ENCODE data around the gene ELL2. TPM values are rescaled to one million over a fixed set of nuclear protein-coding genes. Genes with fewer than 3 reads are reported as not detected.
"Not testable (repeated sequence)": the region's sequence is repeated elsewhere in the genome, so short reads cannot be mapped to it uniquely, and the experiment has no call there.

The ELL2 gene
- total RNA-seq, 2 donors from 2014 or later = 39.1 to 77.7 TPM

DNA sequence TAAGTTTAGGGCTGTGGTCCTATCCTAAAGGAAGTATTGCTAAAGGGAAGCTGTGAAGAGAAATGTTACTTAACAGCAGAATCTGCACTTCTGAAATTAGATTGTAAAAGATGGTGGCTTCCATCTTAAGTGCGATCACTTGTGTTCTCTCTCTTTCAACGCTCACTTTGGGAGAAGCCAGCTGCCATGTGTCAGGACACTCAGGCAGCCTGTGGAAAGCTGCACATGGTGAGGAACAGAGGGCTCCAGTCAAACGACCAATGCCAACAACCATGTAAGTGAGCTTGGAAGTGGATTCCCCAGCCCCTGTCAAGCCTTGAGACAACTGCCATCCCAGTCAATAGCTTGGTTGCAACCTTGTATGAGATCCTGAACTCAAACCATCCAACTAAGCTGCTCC lies 87.4 kb downstream of the ELL2 start:
- ATAC-seq = no peak
- intact Hi-C loops (cut with DNase I) = no loop called here

GRCh38 chr5:95873351-95873750 lies 88.3 kb downstream of the ELL2 start:
- DNase-seq = no peak
- no peak for ATAC-seq
- intact Hi-C loops (cut with DNase I) = no loop called here

More for the DNA sequence above, 87.4 kb downstream of the ELL2 start:
- DNase-seq = no peak

DNA sequence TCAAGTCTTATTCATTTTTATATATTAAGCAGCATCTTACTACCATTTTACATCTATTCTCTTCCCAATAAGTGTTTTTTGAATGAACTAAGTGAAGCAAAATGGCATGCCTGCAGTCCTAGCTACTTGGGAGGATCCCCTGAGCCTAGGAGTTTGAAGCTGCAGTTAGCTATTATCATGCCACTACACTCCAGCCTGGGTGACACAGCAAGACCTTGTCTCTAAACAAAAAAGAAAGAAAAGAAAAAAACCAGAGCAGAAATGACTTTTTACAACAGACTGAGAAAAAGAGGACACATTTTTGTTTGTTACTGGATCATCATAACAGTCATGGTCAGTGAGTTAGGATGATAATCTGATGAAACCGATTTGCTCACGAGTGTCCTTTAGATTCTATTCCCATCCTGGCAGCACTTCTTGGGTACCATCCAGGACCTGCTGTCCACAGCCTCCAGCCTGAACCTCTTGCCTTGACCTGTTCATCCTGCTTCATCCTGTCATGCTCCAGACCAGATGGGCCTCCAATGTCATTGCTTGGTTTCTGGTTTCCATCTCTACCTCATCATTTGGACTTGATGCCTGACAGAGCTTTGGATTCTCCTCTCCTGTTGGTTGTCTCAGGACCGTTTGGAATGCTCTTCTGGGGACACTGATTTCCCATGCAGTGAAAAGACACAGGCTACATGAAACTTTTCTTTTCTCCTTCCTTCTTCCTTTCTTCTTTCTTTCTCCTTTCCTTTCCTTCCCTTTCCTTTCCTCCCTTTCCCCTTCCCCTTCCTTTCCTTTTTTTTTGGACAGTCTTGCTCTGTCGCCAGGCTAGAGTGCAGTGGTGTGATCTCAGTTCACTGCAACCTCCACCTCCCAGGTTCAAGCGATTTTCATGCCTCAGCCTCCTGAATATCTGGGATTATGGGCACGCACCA lies 89.0 kb downstream of the ELL2 start:
- ATAC-seq = peak; percentile 22 to 42
- intact Hi-C loops (cut with DNase I) = no loop called here
- DNase-seq = no peak

DNA sequence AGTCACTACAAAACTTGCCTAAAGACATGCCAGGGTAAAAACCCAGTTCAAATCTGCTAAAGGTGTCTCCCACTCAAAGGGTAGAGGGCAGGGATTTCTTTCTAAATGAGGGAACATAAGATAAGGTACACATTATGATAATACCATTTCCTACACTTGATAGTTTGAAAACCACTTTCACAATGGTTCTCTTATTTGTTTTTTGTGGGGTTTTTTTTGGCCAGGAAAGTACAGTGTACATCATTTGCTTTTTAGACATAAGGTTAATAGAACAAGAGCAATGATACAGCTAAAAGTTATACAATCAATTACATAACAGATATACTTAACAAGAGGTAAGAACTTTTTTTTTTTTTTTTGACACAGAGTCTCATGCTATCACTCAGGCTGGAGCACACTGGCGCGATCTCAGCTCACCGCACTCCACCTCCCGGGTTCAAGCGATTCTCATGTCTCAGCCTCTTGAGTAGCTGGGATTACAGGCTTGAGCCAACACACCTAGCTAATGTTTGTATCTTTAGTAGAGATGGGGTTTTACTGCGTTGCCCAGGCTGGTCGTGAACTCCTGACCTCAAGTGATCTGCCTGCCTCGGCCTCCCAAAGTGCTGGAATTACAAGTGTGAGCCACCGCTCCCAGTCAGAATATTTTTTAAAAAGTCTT lies 90.4 kb downstream of the ELL2 start:
- intact Hi-C loops (cut with DNase I) = no loop called here
- ATAC-seq = no peak

DNA sequence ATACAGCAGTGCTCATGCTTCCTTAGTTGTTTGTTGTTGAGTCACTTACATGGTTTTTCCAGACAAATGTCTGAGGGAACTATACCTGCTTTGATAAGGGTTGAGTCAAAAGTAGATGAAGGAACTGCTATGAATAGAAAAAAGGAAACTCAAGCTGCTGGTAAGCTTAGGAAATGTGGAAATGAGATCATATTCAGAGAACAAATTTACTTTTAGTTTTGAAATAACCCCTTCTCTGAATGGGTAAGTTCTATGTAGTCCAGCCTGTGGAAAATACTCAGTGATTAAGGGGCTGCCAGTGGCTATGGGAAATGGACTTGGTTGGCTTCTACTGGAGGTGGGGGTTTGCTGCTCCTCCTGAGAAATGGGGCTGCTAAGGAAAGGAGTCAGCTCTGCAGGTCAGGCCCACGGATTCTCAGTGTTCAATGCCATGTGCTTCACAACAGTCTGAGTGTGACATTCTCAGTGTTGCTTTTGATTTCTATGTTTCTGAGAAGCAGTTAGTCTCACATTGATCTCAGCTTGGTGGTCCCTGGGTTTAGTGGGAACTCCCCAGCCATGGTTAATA lies 91.5 kb downstream of the ELL2 start:
- intact Hi-C loops (cut with DNase I) = no loop called here
- DNase-seq = no peak
- peak; percentile 3 to 70 for ATAC-seq

More for the DNA sequence above, 90.4 kb downstream of the ELL2 start:
- DNase-seq = no peak

- ATAC-seq, DNase-seq: not testable (repeated sequence)
- intact Hi-C loops (cut with DNase I) = loop anchor here in 1 of 2 donors (10.0 kb wide), 1 partner anchor 735 kb away; no protein-coding TSS in a partner anchor
These were observed 92.3 kb downstream of the ELL2 start for GRCh38 chr5:95869173-95869855.

GRCh38 chr5:95868136-95868535 lies 93.5 kb downstream of the ELL2 start:
- intact Hi-C loops (cut with DNase I) = loop anchor here in 1 of 2 donors (10.0 kb wide), 1 partner anchor 737 kb away; no protein-coding TSS in a partner anchor
- ATAC-seq (no peak), DNase-seq (no peak)

GRCh38 chr5:95866435-95867040 lies 95.1 kb downstream of the ELL2 start:
- DNase-seq (no peak), ATAC-seq (no peak)
- intact Hi-C loops (cut with DNase I) = loop anchor here in 1 of 2 donors (10.0 kb wide), 1 partner anchor 738 kb away; no protein-coding TSS in a partner anchor

DNA sequence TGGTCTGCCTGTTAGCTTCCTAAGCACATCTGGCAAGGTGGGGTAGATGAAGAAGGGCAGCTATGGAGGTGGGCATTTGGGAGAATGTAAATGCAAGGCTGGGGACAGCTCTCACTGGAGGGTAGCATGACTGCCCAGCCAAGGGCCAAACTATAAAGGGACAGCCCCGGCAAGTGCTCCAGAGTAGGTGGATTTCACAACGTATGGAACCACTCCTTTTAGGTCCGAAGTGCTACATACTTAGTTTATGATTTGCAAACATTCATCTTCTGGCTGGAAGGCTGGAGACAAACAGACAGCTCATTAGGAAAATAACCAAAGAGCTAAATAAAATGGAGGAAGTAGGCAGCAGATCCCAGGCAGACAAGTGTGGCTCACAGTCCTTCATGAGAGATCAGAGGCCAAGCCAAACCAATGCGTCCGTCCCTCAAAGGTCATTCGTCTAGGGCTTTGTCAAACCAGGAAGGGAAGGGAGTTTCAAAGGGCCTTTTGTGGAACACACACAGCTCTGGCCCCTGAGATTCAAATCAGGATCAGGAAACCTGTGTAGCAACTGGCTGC lies 96.6 kb downstream of the ELL2 start:
- intact Hi-C loops (cut with DNase I) = loop anchor here in 1 of 2 donors (5.0 to 10.0 kb wide), 2 partner anchors 92 to 740 kb away; no protein-coding TSS in a partner anchor
- DNase-seq = no peak
- ATAC-seq = no peak

DNA sequence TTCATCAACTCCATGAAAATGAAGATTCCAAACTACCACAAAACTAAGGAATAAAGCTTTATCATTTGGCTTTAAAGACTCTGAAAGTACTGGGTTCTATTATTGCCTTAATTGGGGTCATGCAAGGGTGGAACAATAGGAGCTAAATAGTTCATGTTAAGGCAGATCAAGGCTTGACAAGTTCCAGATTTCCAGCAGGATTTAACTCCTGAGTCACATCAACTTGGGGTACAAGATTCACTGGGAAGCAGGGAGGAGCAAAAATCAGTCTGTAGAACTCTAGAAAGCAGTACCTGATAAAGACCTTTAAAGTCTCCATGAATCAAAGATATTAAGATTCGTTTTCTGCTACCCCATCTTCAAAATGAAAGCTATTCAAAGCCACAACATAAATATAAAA lies 97.2 kb downstream of the ELL2 start:
- intact Hi-C loops (cut with DNase I) = loop anchor here in 1 of 2 donors (5.0 to 10.0 kb wide), 2 partner anchors 93 to 740 kb away; no protein-coding TSS in a partner anchor
- ATAC-seq (no peak), DNase-seq (no peak)

DNA sequence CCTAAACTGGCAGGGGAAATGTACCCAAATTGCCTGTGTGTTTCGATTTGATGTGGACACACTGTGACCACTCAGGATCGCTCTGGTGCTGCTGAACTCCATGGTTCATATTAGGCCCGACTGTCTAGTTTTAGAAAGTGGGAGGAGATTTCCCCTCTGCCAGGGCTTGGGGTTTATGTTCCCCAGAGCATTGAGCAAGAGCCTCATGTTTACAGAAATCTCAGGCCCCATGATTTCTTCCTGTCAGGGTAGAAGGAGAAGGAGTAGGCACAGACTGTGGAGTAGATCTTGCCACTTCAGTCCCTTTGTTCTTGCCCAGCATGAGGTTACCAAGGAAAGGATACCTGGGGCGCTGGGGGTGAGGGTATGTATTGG lies 98.3 kb downstream of the ELL2 start:
- intact Hi-C loops (cut with DNase I) = loop anchor here in 1 of 2 donors (5.0 to 10.0 kb wide), 2 partner anchors 94 to 741 kb away; no protein-coding TSS in a partner anchor
- peak; percentile 2 to 39 for ATAC-seq
- DNase-seq = no peak

DNA sequence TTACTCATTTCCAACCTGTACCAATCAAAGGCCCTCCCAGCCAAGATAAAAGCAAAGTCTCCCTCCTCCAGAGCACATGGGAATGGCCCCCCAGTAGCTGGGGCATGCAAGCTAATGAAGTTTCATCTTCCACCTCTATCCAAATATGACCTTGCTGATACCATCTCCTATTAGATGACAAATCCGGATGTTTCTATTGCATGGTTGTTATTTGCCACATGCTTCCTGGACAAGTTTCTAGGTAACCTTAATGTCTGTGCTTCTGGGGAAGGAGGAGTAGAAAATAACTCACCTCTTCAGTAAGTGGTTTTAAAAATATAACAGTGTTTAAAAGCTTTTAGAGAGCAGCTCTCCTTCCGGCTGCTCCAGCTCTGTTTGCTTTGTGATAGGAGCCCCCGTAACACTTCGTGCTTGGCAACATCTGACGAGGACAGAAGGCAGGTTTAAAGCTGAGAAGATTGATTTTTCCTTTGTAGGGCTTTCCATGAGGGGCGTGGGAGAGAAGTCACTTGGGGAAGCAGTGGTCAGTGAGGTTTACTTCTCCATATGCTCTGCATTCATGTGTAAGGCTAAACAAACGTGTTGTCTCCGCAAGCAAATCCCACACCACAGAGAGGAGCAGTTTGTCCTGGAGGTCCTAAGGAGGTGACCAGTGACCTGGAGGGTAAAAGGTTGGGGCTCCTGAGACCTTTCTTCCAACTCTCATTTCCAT lies 98.8 kb downstream of the ELL2 start:
- intact Hi-C loops (cut with DNase I) = loop anchor here in 1 of 2 donors (5.0 to 10.0 kb wide), 2 partner anchors 94 to 742 kb away; no protein-coding TSS in a partner anchor
- no peak for ATAC-seq
- no peak for DNase-seq

- no peak for DNase-seq
- no peak for ATAC-seq
- intact Hi-C loops (cut with DNase I) = loop anchor here in 1 of 2 donors (5.0 to 10.0 kb wide), 2 partner anchors 95 to 743 kb away; no protein-coding TSS in a partner anchor
These were observed 99.6 kb downstream of the ELL2 start for GRCh38 chr5:95861864-95862561.

DNA sequence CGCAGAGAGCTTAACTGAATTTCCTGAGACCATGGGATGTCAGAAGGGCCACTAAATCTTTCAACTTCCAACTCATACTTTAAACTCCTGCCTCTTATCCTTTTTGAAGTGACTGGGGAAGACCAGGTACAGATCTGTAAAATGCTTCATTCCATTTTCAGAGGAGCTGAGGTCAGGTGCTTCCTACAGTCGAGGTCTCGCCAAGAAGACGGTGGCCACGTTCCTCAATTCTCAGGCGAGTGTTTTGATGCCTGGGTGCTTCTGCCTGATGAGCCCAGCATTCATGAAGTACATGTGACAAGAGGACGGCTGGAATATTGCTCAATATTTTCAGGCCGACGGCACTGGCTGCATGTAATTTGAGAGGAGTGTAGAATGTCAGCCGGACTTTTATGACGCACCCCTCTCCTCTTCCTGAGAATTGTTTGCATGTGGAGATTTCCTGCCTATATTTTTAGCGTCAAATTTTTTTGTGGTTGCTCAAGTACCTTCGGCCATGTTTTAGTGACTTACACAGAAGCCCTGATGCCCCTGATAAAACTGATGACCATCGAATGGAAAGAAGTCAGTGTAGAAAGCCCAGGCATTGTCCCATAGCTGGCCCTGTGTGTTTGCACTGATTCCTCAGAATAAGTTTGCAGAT lies 100.3 kb downstream of the ELL2 start:
- DNase-seq (peak; percentile 78), ATAC-seq (peak; percentile 5 to 19)
- intact Hi-C loops (cut with DNase I) = loop anchor here in 1 of 2 donors (5.0 to 10.0 kb wide), 2 partner anchors 96 to 743 kb away; no protein-coding TSS in a partner anchor

GRCh38 chr5:95859661-95860060 lies 102.0 kb downstream of the ELL2 start:
- ATAC-seq = no peak
- intact Hi-C loops (cut with DNase I) = loop anchor here (1.0 to 10.0 kb wide), 4 partner anchors 98 to 745 kb away; no protein-coding TSS in a partner anchor
- no peak for DNase-seq

Measured in left cardiac atrium (tissue), 4 donors.